ENCODE data around the gene MIDN. TPM values are rescaled to one million over a fixed set of nuclear protein-coding genes. Genes with fewer than 3 reads are reported as not detected.

MIDN gene
- total RNA-seq, 1 experiment from 2014 or later = 118 TPM

DNA sequence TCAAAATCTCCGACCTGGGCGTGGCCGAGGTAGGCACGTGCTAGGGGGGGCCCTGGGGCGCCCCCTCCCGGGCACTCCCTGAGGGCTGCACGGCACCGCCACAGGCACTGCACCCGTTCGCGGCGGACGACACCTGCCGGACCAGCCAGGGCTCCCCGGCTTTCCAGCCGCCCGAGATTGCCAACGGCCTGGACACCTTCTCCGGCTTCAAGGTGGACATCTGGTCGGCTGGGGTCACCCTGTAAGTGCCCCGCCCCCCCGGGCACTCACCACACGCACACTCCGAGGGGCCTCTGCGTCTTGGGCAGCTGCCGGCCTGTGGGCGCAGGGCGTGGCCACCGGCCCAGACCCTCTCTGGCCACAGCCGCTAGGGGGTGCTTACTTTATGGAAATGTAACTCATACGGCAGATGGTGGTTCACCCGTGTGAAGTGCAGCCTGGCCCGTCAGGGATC is 27.9 kb upstream of the MIDN start:
- POLR2A ChIA-PET = no interaction called here
- Histone ChIP-seq H3K36me3 (ENCODE audit: control insufficient read depth, insufficient read depth, low read length) (no peaks in the 10 kb centered on the region), H3K27me3 (ENCODE audit: control insufficient read depth, insufficient read depth, low read length) (no peaks in the 10 kb centered on the region), H3K4me3 (ENCODE audit: low read depth in 2 of 2, low read length in 2 of 2) (no peak overlapping the region), H3K4me1 (ENCODE audit: control insufficient read depth, insufficient read depth, low read length) (peaks cover 15% of the 10 kb centered on the region), H3K9me3 (ENCODE audit: control insufficient read depth, insufficient read depth, low read depth, low read length) (no peaks in the 10 kb centered on the region), H3K27ac (ENCODE audit: low read length) (no peak overlapping the region)
- CTCF ChIA-PET = interaction anchor here (0.6 kb wide), 1 partner anchor 192 kb away, joined by 17 read pairs; no protein-coding TSS in a partner anchor
- no peak for DNase-seq (ENCODE audit: low read depth, low spot score)
- in situ Hi-C loops (cut with HindIII; ENCODE audit: low pct_unique_long_range_greater_than_20kb, low sequenced_read_pairs) (no loop called here), intact Hi-C loops (cut with micrococcal nuclease; ENCODE audit: unreplicated experiment) (no loop called here)
- peak; percentile 61 for ATAC-seq
- TF ChIP-seq TCF7L2 (IDR thresholded peaks at IDR 0.05; ENCODE audit: low read depth, low read length) (no peak), POLR2AphosphoS5 (IDR thresholded peaks at IDR 0.05; ENCODE audit: low read depth, low read length) (no peak; the same call in 1 of the 2 replicates)
- TF ChIP-seq, protein P1, sequence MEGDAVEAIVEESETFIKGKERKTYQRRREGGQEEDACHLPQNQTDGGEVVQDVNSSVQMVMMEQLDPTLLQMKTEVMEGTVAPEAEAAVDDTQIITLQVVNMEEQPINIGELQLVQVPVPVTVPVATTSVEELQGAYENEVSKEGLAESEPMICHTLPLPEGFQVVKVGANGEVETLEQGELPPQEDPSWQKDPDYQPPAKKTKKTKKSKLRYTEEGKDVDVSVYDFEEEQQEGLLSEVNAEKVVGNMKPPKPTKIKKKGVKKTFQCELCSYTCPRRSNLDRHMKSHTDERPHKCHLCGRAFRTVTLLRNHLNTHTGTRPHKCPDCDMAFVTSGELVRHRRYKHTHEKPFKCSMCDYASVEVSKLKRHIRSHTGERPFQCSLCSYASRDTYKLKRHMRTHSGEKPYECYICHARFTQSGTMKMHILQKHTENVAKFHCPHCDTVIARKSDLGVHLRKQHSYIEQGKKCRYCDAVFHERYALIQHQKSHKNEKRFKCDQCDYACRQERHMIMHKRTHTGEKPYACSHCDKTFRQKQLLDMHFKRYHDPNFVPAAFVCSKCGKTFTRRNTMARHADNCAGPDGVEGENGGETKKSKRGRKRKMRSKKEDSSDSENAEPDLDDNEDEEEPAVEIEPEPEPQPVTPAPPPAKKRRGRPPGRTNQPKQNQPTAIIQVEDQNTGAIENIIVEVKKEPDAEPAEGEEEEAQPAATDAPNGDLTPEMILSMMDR (IDR thresholded peaks at IDR 0.05) = peak; percentile 66
- BruUV-seq (replicated peaks) = no TSS peak

- ChIA-PET CTCF (interaction anchor here (0.6 kb wide), 3 partner anchors 45 to 200 kb away, joined by 3 to 17 read pairs (median 3); partner anchors contain the start of gene TMEM259), POLR2A (no interaction called here)
- in situ Hi-C loops (cut with HindIII; ENCODE audit: low pct_unique_long_range_greater_than_20kb, low sequenced_read_pairs) (no loop called here), intact Hi-C loops (cut with micrococcal nuclease; ENCODE audit: unreplicated experiment) (no loop called here)
- TF ChIP-seq REST (IDR thresholded peaks at IDR 0.05; ENCODE audit: insufficient read depth in 1 of 2, low read depth in 2 of 2, low read length in 1 of 2) = no peak
- TF ChIP-seq, protein P1 (IDR thresholded peaks at IDR 0.05) = peak; percentile 76
- H3K9me3 ChIP-seq (ENCODE audit: control insufficient read depth, insufficient read depth, low read depth, low read length) = no peaks in the 10 kb centered on the region
- H3K4me1 ChIP-seq (ENCODE audit: control insufficient read depth, insufficient read depth, low read length) = peaks cover 8% of the 10 kb centered on the region
- ATAC-seq = peak; percentile 47
- no peak overlapping the region for H3K27ac ChIP-seq (ENCODE audit: low read length)
- no peaks in the 10 kb centered on the region for H3K27me3 ChIP-seq (ENCODE audit: control insufficient read depth, insufficient read depth, low read length)
- BruUV-seq (replicated peaks) = no TSS peak
- H3K4me3 ChIP-seq (ENCODE audit: low read depth in 2 of 2, low read length in 2 of 2) = no peak overlapping the region
- no peak for DNase-seq (ENCODE audit: low read depth, low spot score)
- H3K36me3 ChIP-seq (ENCODE audit: control insufficient read depth, insufficient read depth, low read length) = no peaks in the 10 kb centered on the region
Observed at GRCh38 chr19:1220976-1221903, 27.1 kb upstream of the MIDN start.

Measured in Panc1 (cell line).